OCI-LY7 (cell line): ENCODE measurements around the gene KDM4E.

Source experiments
- CTCF ChIP-seq: fragments of 200-600 bp; sonication (generic); conservative IDR thresholded peaks from 2 replicates; pipeline ENCODE4 v1.5.1; 2014; ENCODE audit warnings: mild to moderate bottlenecking, antibody characterized with exemption, low read length, moderate library complexity, mixed read lengths
- EZH2phosphoT487 ChIP-seq: fragments of 200-600 bp; sonication (generic); IDR thresholded peaks from 2 replicates; pipeline ENCODE4 v1.6.1; 2018; ENCODE audit warnings: low read depth, borderline replicate concordance, mild to moderate bottlenecking, mixed run types, antibody characterized with exemption, low read length, moderate library complexity, mixed read lengths

- TF ChIP-seq CTCF (no peak), EZH2phosphoT487 (no peak)
Observed at GRCh38 chr11:95067841-95068219, 42.8 kb downstream of the KDM4E start.
